ENCODE data around the gene NRDC. TPM values are rescaled to one million over a fixed set of nuclear protein-coding genes. Genes with fewer than 3 reads are reported as not detected.

Gene NRDC
- total RNA-seq, 1 donor from 2014 or later, result 122 TPM

- no peak for DNase-seq (ENCODE audit: low spot score)
- Mint-ChIP-seq H3K4me3 (ENCODE audit: unreplicated experiment) (no peak overlapping the region), H3K27ac (ENCODE audit: unreplicated experiment) (no peak overlapping the region), H3K27me3 (ENCODE audit: low read depth) (no peaks in the 10 kb centered on the region), H3K4me1 (ENCODE audit: low read depth) (no peaks in the 10 kb centered on the region), H3K36me3 (ENCODE audit: low read depth) (peaks cover 2% of the 10 kb centered on the region), H3K9me3 (ENCODE audit: low read depth) (no peaks in the 10 kb centered on the region)
- TF ChIP-seq, protein P1, sequence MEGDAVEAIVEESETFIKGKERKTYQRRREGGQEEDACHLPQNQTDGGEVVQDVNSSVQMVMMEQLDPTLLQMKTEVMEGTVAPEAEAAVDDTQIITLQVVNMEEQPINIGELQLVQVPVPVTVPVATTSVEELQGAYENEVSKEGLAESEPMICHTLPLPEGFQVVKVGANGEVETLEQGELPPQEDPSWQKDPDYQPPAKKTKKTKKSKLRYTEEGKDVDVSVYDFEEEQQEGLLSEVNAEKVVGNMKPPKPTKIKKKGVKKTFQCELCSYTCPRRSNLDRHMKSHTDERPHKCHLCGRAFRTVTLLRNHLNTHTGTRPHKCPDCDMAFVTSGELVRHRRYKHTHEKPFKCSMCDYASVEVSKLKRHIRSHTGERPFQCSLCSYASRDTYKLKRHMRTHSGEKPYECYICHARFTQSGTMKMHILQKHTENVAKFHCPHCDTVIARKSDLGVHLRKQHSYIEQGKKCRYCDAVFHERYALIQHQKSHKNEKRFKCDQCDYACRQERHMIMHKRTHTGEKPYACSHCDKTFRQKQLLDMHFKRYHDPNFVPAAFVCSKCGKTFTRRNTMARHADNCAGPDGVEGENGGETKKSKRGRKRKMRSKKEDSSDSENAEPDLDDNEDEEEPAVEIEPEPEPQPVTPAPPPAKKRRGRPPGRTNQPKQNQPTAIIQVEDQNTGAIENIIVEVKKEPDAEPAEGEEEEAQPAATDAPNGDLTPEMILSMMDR (IDR thresholded peaks at IDR 0.05), result no peak
Measured at GRCh38 chr1:51859735-51860134, 18.8 kb downstream of the NRDC start.

DNA sequence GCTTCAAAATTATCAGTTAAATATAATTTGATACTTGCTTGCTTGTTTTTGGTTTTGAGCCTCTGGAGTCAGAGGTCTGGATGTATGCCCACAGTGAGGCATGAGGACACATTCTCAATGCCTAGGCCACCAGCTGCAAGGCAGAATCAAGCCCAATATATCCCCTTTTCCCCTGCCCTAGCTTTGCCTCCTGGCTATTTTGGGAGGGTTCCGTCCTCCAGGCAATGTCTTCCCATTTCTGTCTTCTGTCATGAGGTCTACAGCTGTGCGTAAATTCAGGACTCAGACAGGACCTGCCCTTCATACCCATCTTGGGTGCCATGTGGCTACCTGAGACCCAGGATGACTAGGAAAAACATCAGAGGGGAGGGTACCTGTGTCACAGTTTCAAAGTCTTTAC lies 19.2 kb downstream of the NRDC start:
- DNase-seq (ENCODE audit: low spot score), result no peak
- no peaks in the 10 kb centered on the region for H3K27me3 Mint-ChIP-seq (ENCODE audit: low read depth)
- H3K36me3 Mint-ChIP-seq (ENCODE audit: low read depth), result peaks cover 2% of the 10 kb centered on the region
- H3K9me3 Mint-ChIP-seq (ENCODE audit: low read depth), result no peaks in the 10 kb centered on the region
- H3K27ac Mint-ChIP-seq (ENCODE audit: unreplicated experiment), result no peak overlapping the region
- no peak overlapping the region for H3K4me3 Mint-ChIP-seq (ENCODE audit: unreplicated experiment)
- TF ChIP-seq, protein P1 (IDR thresholded peaks at IDR 0.05), result no peak
- H3K4me1 Mint-ChIP-seq (ENCODE audit: low read depth), result no peaks in the 10 kb centered on the region

DNA sequence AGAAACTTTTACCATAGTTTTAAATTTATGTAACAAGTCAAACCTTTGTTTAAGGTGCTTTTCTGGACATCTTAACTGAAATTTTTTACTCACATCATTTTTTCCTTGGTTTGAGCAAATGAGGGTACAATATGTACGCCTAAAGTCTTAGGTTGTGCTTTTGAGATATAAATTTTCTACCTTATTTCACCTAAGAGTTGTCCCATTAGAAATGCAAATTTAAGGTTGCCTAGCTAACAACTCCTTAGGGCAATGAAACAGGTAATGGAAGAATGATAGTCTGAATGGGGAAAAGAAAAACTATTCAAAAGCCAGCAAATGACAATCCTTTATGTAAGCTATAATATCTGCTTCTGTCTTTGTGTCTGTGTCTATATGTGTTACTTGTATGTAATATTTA lies 19.6 kb downstream of the NRDC start:
- no peak overlapping the region for H3K4me3 Mint-ChIP-seq (ENCODE audit: unreplicated experiment)
- TF ChIP-seq, protein P1 (IDR thresholded peaks at IDR 0.05), result no peak

DNA sequence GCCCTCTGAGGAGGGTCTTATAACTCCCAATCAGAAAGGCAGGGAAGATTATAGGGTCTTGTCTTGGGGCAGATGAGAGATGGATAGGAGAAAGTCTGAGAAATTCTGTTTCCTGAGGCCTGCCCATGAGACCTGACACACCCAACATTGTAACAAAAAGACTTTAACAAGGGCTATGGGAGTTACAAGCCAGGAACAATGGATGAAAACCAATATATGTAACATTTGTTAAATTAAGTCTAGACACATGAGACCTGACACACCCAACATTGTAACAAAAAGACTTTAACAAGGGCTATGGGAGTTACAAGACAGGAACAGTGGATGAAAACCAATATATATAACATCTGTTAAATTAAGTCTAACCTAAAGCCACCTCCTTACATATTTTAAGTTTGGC lies 21.8 kb downstream of the NRDC start:
- Mint-ChIP-seq H3K27me3 (ENCODE audit: low read depth) (no peaks in the 10 kb centered on the region), H3K9me3 (ENCODE audit: low read depth) (no peaks in the 10 kb centered on the region), H3K4me3 (ENCODE audit: unreplicated experiment) (no peak overlapping the region), H3K4me1 (ENCODE audit: low read depth) (peaks cover 2% of the 10 kb centered on the region), H3K36me3 (ENCODE audit: low read depth) (peaks cover 2% of the 10 kb centered on the region), H3K27ac (ENCODE audit: unreplicated experiment) (no peak overlapping the region)
- TF ChIP-seq, protein P1 (IDR thresholded peaks at IDR 0.05), result no peak
- DNase-seq (ENCODE audit: low spot score), result no peak

More for the DNA sequence above, 19.6 kb downstream of the NRDC start:
- Mint-ChIP-seq H3K27ac (ENCODE audit: unreplicated experiment) (no peak overlapping the region), H3K36me3 (ENCODE audit: low read depth) (peaks cover 2% of the 10 kb centered on the region), H3K9me3 (ENCODE audit: low read depth) (no peaks in the 10 kb centered on the region), H3K4me1 (ENCODE audit: low read depth) (no peaks in the 10 kb centered on the region), H3K27me3 (ENCODE audit: low read depth) (no peaks in the 10 kb centered on the region)
- no peak for DNase-seq (ENCODE audit: low spot score)

DNA sequence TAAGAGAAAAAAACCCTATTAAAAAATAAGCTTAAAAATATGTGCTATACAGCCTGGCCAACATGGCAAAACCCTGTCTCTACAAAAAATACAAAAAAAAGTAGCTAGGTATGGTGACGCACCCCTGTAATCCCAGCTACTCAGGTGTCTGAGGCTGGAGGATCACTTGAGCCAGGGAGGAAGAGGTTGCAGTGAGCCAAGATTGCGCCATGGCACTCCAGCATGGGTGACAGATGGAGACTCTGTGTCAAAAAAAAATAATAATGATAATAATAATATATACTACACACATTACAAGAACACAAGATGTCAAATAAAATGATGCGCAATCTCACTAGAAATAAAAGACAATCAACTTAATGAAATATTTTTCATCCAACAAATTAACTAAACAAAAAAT lies 22.9 kb downstream of the NRDC start:
- TF ChIP-seq, protein P1 (IDR thresholded peaks at IDR 0.05), result no peak
- H3K27me3 Mint-ChIP-seq (ENCODE audit: low read depth), result no peaks in the 10 kb centered on the region
- DNase-seq (ENCODE audit: low spot score), result no peak
- no peak overlapping the region for H3K27ac Mint-ChIP-seq (ENCODE audit: unreplicated experiment)
- no peak overlapping the region for H3K4me3 Mint-ChIP-seq (ENCODE audit: unreplicated experiment)
- H3K9me3 Mint-ChIP-seq (ENCODE audit: low read depth), result no peaks in the 10 kb centered on the region
- H3K36me3 Mint-ChIP-seq (ENCODE audit: low read depth), result peaks cover 2% of the 10 kb centered on the region
- H3K4me1 Mint-ChIP-seq (ENCODE audit: low read depth), result peaks cover 8% of the 10 kb centered on the region

Measured in chondrocyte (in vitro differentiated cells).